NCI-H510A treated with DMSO at 0.1 percent for 48 hours (cell line): ENCODE data around the gene CAVIN2.

ENCODE experiments used
- DNase-seq: peaks from one replicate; lab custom pipeline; 2025; lab: John Stamatoyannopoulos, UW

The CAVIN2 gene

DNA sequence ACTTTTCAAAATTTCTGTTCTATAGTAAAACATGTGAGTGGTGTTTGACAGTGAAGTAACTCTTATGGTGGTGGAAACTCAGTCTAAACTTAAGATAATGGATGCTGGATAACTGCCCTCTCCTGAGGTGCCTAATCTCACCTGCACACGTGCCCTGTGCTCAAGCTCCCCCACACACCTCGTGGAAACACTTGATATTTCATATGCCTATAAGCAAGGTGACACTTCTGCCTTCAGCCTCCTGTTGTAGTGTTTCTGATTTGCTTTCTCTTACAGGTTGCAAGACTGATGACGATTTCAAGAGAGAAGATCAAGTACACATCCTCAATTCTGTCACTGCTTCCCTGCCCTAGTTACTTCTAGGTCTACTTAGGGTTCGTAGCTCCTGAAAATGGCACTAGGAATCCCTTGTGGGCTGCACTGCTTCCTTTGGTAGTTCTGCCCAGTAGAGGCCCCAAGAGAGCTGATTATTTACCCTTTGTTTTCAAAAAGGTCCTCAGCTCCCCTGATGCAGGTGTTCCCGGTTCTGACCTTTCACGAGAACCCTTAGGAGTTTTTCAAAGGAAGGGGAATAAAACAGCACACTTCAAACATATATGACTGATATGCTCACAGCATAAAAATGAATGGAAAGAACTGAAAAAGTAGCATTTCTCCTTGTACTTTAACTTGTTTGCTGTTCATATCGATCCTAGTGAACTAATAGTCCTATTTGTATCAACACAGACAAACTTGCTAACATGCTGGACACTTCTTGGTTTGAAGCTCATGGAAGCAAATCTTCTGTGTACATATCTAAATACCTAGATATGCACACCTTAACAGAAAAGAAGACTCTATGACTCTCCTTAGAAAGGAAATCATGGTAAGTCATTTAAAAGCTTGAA is 6.7 kb downstream of the CAVIN2 start:
- DNase-seq, result peak; percentile 39

DNA sequence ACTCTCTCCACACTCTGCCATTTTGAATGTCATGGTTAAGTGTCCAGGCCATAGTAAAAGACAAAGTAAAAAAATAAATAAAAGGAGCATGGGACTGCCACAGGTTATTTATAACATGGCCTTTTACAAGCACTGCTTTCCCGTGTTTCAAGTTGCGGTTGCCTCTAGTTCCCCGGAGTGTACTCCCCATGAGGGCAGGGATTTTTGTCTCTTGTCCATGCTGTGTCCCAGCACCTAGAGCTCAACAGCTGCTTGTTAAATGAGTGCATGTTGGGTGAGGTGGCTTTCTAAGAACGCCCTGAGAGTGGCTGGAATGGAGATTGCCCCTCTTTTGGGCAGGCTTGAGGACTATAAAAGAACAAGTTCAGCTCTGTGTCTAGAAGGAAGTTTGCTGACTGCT is 8.4 kb downstream of the CAVIN2 start:
- no peak for DNase-seq

DNA sequence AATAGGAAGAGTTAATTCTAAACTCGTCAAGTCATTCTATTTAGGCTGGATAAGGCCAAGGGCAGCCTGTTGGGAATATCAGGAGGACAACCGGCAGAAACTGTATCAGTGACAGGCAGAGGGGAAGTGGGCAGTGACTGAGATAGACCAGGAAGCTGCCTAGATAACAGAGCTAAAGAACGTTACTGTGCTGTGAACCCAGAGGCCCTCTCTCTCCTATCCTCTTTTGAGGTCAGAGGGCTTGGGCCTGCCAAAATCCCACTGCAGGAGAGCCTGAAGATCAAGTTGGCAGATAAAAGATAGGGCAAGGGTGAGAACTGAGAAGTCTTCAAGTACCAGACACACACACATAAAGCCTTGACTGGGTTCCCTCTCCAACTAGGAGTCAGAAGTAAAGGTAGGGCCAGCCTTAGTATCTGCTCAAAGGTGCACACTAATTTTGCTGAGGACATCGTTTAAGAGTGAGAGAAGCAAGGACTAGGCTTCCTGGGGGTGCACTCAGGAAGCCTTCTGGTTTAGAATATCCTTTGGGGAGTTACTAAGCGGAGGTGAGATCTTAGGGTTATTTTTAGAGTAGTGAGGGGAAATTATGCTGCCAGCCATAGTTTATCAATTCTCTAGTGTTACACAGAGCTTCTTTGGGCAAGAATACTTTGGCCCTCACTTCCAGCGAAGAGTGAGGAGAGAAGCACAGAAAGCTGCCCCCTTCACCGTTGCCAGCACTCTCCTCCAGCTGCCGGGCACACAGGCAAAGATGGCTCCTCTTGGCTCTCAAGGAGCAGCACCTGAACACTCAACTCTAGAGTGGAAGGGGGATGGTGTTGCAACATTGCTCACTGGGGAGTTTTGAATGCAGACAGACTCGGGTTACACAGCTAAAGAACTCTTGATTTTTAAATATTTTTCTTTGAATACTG is 9.8 kb downstream of the CAVIN2 start:
- peak; percentile 19 for DNase-seq

DNA sequence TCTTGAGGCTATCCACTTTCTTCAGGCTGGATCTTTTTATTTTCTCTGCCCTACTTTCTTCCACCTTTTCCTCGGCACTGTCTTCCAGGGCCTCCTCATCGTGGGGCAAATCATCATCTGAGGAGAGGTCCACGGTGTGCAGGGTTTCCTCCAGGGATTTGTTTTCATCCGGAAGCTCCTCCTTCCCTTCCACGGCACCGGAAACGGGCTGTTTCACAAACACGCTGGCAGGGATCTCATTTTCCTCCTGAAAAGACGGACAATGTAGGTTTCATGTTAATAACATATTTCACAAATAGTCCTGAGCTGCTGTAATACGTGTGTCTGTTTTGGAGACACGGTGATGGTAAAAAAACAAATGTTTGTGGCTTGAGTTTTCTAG is 10.4 kb downstream of the CAVIN2 start:
- DNase-seq, result no peak

DNA sequence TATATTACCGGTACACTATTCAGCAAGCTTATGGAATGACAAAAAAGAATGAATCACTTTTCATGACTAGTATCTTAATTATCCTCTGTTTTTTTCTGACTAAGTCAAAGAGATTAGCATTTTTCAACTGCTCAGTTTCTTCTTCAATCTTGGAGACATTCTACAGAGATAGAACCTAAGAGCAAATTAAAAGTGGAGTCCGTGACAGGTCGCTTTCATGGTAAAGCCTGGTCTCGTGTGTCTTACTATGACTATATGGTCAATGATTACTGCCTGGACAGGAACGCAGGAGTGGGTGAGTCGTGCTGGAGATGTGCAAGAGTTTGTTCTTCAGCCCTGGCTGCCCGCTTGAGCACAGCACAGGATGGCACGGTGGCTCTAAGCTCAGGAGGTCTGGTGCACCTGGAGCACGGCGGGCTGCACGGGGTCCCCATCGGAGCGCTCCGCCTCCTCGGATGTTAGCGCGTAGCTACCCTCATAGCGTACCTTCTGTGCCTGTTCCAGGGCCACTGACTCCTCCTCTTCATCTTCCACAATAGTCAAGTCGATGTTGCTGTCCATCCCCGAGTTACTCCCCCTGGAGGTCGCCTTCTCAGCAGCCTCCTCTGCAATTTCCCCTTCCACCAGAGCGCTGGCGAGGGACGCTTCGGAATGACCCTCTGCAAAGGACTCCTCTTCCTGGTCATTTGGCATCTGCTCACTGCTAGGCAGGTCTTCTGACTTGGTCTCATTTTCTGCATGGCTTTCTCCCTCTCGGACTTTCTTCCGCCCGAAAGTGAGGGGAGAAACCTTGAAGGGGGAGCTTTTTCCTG is 11.1 kb downstream of the CAVIN2 start:
- no peak for DNase-seq

DNA sequence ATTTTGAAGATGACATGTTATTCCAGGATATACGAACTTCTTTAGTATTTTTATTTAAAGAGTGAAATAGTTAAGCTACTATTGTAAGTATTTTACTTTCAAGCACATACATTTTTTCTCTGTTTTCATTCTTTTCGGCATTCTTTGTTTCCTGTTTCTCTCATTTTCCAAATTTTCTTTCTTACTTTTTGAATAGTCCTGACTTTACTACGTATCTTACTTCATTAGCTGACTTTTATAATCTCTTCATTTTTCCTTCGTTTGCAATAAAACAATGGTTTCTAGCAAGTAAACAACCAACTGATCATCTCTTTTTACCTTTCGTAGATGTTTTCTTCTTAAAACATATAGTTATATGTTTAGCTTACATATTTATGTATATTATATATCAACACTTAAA is 11.8 kb downstream of the CAVIN2 start:
- no peak for DNase-seq

DNA sequence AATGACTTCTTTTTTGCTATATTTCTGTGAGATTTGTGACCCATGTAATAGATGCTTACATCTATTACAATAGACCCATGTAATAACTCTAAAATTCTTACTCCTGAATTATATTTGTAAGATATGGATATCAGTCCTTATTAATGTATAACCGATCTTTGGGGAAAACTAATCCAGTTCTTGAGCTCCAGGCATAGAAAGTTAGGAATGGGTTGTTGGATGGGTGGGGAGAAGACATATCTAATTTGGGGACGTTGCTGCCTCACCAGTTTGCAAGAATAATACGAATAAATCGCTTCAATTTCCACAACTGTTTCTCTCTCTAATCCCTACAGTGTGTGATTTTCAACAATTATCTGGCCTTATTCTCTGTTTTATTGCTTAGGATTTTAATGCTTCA is 13.5 kb downstream of the CAVIN2 start:
- no peak for DNase-seq

DNA sequence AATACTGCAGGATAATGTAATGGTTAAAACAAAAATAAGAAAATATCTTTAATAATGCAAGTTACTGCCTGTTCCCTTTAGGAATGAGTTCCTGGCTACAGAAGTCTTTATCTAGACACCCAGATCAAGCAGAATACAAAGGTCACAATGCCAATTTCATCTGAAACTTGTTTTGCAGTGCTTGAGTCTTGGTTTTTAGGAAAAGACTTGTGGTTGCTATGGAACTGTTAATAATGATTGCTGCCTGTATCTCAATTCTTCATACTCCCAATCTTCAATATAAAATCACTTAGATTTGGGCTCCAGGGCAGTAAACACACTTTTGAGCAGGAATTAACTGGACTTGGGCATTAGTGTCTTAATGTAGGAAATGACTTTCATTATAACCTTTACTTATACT is 14.2 kb downstream of the CAVIN2 start:
- no peak for DNase-seq

DNA sequence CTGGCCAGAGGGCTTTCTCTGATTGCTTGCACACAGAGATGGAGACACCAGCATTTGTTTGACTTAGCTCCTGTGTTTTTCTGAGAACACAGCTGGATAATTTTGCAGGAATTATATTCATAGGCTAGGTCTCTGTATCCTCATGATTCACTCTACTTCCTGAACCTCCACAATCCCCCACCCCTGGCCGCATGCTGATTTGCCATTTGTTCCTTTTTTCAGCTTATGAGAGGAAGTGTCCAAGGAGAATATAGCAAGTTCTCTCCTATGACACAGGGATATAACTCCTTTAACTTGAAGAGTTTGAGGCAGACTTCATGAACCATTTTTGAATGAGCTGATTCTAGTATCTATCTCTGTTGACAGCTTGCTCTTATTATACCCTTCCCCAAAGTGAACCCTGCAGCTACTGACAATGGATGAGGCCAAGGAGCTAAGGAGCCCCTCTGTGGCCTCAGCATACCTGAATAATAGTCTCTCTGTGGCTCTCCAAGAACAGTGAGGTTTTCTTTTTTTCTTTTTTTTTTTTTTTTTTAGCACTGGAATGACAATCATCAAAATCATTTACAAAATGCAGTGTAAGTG is 15.4 kb downstream of the CAVIN2 start:
- no peak for DNase-seq

DNA sequence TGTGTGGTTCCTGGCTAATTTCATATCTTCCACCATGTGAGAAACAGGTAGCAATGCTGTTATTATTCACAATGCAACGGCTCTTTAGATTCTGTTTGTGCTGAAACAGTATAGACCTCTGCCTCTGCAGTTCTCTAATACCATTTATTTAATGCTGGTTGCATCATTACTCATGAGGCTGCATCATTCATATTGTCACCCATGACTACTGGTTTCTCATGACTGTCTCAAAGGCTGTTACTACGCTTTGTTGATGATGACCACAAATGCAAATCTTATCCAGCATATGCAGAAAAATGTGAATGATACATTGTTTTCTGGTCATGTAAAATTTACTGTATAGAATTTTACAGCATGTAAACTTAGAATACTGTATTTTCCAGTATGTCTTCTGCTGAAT is 22.5 kb downstream of the CAVIN2 start:
- DNase-seq, result no peak

DNA sequence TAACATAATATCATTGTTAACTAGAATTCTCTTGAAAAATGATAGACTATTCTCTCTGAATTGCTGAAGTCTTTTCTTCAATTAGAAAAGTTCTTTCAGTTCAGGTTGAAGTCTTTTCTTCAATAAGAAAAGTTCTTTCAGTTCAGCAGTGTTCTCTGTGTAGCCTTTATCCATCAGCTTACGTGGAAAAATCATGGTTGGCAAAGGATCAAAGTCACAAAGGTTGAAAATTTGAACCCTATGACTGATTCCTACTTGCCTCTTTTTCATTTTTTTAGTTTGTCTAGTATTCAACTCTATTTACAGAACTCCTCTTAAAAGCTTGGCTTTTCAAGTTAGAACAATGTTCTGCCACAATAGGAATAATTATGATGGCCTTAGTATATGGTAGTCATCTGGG is 25.8 kb downstream of the CAVIN2 start:
- DNase-seq, result no peak

DNA sequence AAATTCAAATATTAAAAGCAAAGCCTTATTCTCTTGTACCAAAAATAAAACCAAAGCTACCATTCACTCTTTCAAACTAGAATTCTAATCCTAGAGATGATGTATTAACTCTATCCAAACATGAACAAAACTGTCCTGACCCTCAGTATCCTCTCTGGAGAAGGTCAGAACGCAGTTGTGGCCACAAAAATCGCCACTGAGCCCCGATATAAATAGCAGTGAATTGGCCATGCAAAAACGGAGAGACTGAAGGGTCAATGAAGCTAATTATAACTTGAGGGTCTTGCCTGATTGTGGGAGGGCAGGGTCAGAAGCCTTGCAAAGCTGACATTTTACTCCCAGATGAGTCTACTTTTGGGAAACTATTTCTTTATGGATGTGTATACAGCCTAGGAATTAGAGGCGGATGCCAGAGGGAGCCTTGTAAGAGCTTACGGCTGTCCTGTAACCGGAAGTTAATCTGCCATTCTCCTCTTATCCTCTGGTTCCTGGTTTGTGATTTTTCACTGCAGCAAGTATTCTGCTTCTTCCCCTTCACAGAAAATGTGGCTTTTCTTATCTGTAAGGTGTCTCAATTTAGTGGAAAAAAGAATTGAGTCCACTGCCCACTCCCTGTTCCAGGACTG is 28.1 kb downstream of the CAVIN2 start:
- no peak for DNase-seq

DNA sequence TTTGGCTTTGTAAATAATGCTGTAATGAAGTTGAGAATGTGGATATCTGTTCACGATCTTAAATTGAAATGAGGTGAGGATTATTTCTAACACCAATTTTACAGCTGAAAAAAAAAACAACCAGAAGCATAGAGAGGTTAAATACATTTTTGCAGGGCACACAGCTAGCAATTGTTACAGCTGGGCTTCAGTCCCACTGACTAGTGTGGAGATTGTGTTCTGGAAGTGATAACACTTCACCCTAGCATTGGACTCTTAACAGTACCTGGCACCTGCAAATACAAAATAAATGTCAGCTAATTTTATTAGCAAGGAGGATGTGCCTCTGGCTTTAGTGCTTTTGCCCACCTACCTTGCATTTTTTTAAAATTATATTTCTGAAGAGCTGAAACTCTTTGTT is 28.8 kb downstream of the CAVIN2 start:
- no peak for DNase-seq

DNA sequence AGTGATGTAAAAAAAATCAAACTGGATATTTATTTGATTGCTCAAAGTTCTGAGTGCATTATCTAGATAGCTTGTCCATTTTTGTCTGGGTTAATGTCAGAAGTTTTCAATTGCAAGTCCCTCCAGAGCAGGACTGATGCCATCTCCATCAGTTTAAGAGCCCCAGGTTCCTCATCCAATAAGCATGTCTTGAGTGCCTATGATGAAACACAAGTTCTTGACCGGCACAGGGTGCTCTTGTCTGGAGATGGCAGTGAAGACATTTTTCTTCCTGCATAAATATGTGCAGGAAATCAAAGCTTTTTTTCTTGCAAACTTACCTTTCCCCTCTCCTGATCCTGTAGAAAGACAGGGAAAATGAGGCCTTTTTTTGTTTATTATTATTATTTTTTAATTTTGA is 31.9 kb downstream of the CAVIN2 start:
- DNase-seq, result no peak

DNA sequence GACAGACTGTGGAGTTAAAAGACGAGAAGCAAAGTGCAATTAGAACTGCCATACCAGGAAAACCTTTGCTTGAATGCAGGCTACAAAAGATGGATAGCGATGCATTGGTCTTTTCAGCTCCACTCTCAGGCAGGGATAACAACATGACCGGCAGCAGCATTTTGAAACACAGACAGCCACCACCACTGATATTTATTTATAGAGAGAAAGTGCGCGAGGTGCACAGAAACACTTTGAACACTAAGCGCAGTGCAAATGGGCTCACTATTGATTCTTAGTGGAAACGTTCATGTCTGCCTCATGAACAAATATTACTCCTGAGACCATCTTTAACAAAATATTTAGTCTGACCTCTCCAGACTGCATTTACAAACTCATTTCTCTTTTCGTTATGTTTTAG is 32.9 kb downstream of the CAVIN2 start:
- no peak for DNase-seq

DNA sequence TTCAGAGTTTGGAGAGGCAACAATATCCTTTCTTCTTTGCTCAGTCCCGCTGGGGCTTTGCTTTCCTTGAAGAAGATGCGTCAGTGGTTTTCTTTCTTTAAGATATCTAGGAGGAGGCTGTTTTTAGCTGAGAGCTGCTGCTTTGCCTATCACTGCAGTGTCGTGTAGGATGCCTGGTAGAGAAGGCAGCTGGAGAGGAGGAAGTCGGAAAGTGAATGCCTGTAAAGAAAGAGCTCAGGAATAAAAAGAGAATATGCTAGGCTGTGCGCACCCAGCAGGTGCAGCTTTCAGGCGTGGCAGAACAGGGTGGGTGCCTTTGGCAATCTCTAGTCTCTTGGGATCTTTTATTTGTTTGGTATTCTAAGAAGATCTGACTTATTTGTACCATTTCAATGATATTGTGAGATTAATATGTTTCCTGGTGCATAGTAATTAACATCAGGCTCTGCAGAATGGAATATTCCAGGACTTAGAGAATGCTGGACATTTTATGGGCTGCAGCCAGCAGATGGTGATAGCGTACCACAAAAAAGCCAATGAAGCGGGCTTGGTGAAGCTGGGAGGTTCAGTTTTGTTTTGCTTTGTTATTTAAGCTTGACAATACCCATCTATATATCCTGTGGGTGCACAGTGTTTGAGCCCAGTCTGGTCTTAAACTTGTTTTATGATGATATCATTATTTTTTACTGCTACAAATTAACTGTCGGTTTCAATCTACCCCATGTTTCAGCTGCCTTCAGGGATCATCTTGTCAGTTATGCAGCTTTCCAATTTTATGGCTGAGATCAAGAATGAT is 34.9 kb downstream of the CAVIN2 start:
- DNase-seq, result peak; percentile 79

DNA sequence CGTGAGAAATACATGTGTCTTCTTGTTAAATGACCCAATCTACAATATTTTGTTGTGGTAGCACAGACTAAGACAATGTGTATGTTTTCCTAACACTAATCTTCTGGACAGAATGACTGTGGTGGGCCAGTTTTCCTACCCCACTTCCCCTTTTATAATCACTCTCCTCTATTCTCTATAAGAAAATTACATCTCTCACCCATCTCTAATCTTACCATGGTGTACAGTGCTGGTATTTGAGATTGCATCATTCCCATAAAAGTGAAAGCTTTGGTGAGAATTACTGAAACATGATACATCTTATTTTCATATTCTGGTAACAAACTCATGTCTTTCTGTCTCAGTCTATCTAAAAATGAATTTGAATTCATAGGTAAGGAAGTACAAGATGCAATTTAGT is 40.5 kb downstream of the CAVIN2 start:
- no peak for DNase-seq

DNA sequence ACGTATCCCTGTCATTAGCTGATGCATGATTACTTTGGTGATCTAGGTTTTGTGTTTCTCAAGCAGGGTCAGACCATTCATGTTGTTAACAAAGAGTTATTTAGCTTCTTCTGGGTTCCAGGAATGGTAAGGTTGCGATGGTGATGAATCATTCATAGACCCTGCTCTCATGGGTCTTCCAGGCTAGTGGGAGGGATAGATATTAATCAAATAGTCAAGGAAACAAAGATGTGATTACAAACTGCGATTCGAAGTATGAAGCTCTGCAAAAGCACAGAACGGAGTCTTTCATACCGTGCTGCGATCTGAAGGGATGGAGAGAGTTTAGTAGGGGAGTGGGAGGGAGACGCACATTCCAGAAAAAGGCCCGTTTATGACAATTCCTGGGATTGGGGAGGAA is 42.1 kb downstream of the CAVIN2 start:
- DNase-seq, result no peak

DNA sequence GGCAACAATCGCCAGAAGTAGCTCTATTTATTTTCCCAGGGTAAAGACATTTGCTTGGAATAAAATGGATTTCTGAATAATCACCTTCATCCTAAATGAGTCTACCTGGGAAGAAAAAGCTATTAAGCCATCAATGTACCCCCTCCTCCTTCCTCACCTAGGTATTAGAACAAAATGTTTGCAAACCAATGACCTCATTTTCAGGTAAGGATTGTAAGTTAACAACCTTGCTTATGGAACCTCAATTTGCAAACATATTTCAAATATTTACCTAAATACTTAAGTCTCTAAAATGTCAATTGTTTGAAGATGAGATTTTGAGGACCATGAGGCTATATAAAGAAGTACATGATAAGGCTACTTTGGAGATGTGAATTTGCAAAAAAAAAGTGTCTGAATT is 43.9 kb downstream of the CAVIN2 start:
- DNase-seq, result no peak

DNA sequence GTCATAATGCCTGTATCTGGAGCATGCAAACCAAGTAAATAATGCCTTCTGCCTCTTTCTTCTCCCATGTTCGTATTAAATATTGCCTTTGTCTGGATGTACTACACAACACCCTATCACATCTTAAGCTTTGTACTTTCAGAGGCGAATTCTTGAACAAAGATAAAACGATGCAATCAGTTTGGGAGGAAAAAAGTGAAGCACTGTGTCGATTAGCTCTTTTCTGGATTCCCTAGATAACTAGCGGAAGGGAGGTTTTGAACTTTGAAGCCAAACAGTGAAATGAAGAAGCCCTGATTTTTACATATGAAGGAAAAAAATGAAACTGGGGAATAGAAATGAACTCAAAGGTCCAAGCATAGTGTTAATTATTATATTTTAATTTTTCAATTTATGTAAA is 44.7 kb downstream of the CAVIN2 start:
- DNase-seq, result no peak

DNA sequence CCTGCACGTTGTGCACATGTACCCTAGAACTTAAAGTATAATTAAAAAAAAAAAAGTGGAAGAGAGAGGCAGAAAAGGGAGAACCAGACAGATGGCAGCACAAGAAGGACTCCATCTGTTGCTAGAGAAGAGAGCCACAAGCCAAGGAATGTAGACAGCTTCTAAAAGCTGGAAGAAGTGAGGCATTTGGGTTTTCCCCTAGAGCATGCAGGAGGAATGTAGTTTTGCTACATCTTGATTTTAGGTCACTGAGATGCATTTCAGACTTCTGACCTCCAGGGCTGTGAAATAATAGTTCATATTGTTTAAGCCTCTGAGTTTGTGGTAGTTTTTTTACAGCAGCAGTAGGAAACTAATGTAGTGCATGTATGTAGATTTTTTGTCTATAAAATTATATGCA is 46.0 kb downstream of the CAVIN2 start:
- DNase-seq, result no peak
